Common myeloid progenitor, CD34-positive (primary cell): ENCODE results near the gene IMMP2L.

Source experiments
- CTCF ChIA-PET: fragments of 350-600 bp; sonication (Branson Sonifier 250); formaldehyde crosslinking; loops from one replicate; lab custom pipeline; 2021; ENCODE audit warnings: antibody characterized with exemption; lab: Charles Lee
- POLR2A ChIA-PET: fragments of 350-600 bp; sonication (Branson Sonifier 250); formaldehyde crosslinking; loops from one replicate; lab custom pipeline; 2021; ENCODE audit warnings: antibody characterized with exemption; lab: Charles Lee
- DNase-seq, 3 donors: peaks; one replicate each; pipeline versions ENCODE4 v3.0.0 to v3.0.0-alpha.2; 2013
- H3K27ac ChIP-seq, 2 experiments: 1 replicate in 1 of 2; 2 replicates in 1 of 2; pipeline ENCODE4 v1.7.0; 2013; ENCODE audit warnings: inconsistent platforms in 2 of 2, low read length in 2 of 2, mild to moderate bottlenecking in 2 of 2, low read depth in 1 of 2, moderate library complexity in 1 of 2; ENCODE audit not compliant: severe bottlenecking in 2 of 2, insufficient read depth in 1 of 2, poor library complexity in 1 of 2
- H3K27me3 ChIP-seq, 5 experiments: replicated peaks in 2 of 5; 1 replicate in 3 of 5; 2 replicates in 2 of 5; pipeline versions ENCODE4 v1.6.1 to v1.7.0; 2013; ENCODE audit warnings: low read length in 4 of 5, mild to moderate bottlenecking in 2 of 5, moderate library complexity in 2 of 5, inconsistent platforms in 1 of 5; ENCODE audit not compliant: insufficient read depth in 5 of 5, control insufficient read depth in 4 of 5
- H3K36me3 ChIP-seq, 4 experiments: 1 replicate in 2 of 4; 2 replicates in 2 of 4; pipeline versions ENCODE4 v1.6.1 to v1.7.0; 2013; ENCODE audit warnings: low read length in 3 of 4, control low read depth in 1 of 4, mild to moderate bottlenecking in 1 of 4; ENCODE audit not compliant: control insufficient read depth in 4 of 4, insufficient read depth in 4 of 4
- H3K4me1 ChIP-seq, 4 experiments: 1 replicate in 3 of 4; 2 replicates in 1 of 4; pipeline versions ENCODE4 v1.6.1 to v1.7.1; 2013; ENCODE audit warnings: low read length in 3 of 4, mild to moderate bottlenecking in 3 of 4, control low read depth in 1 of 4, inconsistent platforms in 1 of 4, moderate library complexity in 1 of 4; ENCODE audit not compliant: control insufficient read depth in 4 of 4, insufficient read depth in 4 of 4; ENCODE audit errors: control extremely low read depth in 1 of 4
- H3K4me3 ChIP-seq, 7 experiments: 1 replicate in 4 of 7; 2 replicates in 3 of 7; pipeline versions ENCODE4 v1.5.1 to v1.7.0; 2013; ENCODE audit warnings: mild to moderate bottlenecking in 7 of 7, low read length in 6 of 7, moderate library complexity in 6 of 7, inconsistent platforms in 2 of 7, low read depth in 2 of 7, control low read depth in 1 of 7; ENCODE audit not compliant: insufficient read depth in 4 of 7, control insufficient read depth in 1 of 7; ENCODE audit errors: extremely low read depth in 1 of 7
- H3K9me3 ChIP-seq, 5 experiments: 1 replicate in 4 of 5; 2 replicates in 1 of 5; pipeline versions ENCODE4 v1.6.1 to v1.7.1; 2013; ENCODE audit warnings: low read length in 4 of 5, mild to moderate bottlenecking in 2 of 5, inconsistent platforms in 1 of 5, low read depth in 1 of 5, moderate library complexity in 1 of 5; ENCODE audit not compliant: control insufficient read depth in 4 of 5, insufficient read depth in 2 of 5; ENCODE audit errors: control extremely low read depth in 1 of 5
- WGBS: methylation state at CpG from one replicate; pipeline ENCODE4 v1.1.5; 2013; ENCODE audit not compliant: insufficient coverage; 5-methylcytosine and 5-hydroxymethylcytosine counted together

IMMP2L gene

DNA sequence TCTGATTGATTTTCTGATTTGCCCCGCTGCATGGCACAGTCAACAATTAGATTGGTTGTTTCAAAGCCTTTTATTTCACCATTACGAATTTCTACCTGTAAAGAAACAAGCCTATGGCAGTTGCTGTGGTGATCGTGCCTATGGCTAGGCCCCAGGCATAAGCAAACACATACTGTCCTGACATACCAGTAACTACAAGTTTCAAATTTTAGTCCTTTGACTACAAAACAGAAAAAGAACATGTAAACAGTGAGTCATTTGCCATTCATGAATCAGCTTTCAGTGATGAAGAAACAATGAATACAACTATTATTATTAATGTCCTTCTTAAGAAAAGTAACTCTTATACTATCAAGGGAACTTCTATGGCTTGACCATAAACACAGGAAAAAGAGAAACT is 639.4 kb downstream of the IMMP2L start:
- WGBS, result 100% methylated on average over 2 of the region's 3 CpGs
- no peak for DNase-seq
- Histone ChIP-seq H3K9me3 (no peaks in the 10 kb centered on the region), H3K4me1 (peaks cover 0 to 4% (median 2%) of the 10 kb centered on the region in 4 experiments), H3K4me3 (no peak overlapping the region), H3K27me3 (no peaks in the 10 kb centered on the region), H3K36me3 (no peaks in the 10 kb centered on the region), H3K27ac (no peak overlapping the region)
- POLR2A ChIA-PET, result no interaction called here
- CTCF ChIA-PET, result interaction anchor here (0.6 kb wide), 1 partner anchor 58 kb away, joined by 5 read pairs; no protein-coding TSS in a partner anchor

DNA sequence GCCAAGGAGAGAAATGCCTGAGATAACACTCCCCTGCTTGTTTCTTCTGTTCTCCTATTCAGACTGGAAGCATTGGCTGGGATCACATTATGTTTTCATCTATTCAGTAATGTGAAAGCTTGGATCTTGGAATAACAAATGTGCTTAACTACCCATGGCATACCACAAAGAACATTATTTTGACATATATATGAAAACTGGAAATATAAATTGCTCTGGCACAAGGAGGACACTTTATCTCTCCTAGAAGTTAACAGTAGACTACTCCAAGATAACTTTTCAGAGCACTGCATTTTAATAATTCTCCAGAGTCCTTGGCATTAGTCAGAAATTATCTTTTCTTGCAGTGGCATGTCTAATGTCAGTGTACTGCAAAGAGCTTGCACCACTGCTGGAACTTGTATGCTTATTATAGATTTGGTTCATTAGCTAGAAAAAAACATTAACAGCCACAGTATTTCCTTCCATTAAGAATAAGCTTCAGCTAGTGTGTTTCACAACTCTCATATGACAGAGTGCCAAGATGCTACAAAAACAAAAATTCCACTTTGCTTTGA is 640.6 kb downstream of the IMMP2L start:
- Histone ChIP-seq H3K9me3 (no peaks in the 10 kb centered on the region), H3K4me1 (no peaks in the 10 kb centered on the region), H3K27me3 (no peaks in the 10 kb centered on the region), H3K36me3 (no peaks in the 10 kb centered on the region), H3K4me3 (no peak overlapping the region), H3K27ac (no peak overlapping the region)
- ChIA-PET CTCF (no interaction called here), POLR2A (no interaction called here)
- no peak for DNase-seq

DNA sequence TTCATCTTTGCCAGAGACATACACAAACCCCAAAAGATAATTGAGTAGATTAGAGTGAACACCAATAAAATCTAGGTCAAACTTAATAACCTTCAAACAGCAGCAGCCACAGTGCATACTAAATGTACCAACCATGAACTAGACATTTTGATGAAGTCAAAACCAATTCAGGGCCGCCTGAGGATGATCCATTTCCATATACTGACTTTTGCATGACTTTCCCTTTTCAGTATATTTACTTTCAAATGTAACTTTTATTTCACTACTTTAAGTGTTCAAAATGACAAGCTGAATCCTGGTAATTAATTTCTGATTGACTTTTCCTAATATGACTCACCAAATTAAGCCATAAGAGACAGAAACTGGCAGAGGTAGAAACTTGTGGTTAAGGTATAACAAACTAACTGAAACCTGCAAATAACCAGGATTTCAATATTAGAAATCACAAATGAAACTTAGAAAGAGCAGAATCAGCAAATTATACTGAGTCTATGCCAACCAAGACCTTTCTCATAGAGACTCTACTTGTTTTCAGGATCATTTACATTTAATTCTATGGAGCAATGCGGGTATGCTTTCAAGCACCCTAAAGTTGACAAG is 643.2 kb downstream of the IMMP2L start:
- no peak for DNase-seq
- WGBS, result 0% methylated on average over 1 of the region's 2 CpGs
- Histone ChIP-seq H3K36me3 (no peaks in the 10 kb centered on the region), H3K27me3 (no peaks in the 10 kb centered on the region), H3K9me3 (no peaks in the 10 kb centered on the region), H3K4me1 (no peaks in the 10 kb centered on the region), H3K27ac (no peak overlapping the region), H3K4me3 (no peak overlapping the region)
- ChIA-PET POLR2A (no interaction called here), CTCF (no interaction called here)

DNA sequence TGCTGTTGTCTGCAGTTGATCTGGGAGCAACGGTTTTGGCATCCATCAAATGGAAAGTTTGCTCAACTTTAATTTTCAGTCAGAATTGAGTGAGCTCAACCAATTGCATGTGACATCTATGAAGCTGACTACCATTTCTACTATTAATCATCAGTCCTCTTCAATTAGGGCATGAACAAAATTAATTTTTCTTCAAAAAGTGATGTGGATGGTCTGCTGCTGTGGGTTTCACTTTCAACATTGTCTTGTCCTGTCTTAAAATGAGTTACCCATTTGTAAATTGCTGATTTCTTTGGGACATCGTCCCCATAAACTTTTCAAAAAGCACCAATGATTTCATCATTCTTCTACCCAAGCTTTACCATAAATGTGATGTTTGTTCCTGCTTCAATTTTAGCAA is 648.0 kb downstream of the IMMP2L start:
- DNase-seq, result no peak
- Histone ChIP-seq H3K27ac (no peak overlapping the region), H3K27me3 (no peaks in the 10 kb centered on the region), H3K4me3 (no peak overlapping the region), H3K36me3 (no peaks in the 10 kb centered on the region), H3K9me3 (no peaks in the 10 kb centered on the region), H3K4me1 (peaks cover 0 to 4% (median 0%) of the 10 kb centered on the region in 4 experiments)
- 100% methylated on average over 2 of the region's 2 CpGs for WGBS
- CTCF ChIA-PET, result no interaction called here
- POLR2A ChIA-PET, result no interaction called here

DNA sequence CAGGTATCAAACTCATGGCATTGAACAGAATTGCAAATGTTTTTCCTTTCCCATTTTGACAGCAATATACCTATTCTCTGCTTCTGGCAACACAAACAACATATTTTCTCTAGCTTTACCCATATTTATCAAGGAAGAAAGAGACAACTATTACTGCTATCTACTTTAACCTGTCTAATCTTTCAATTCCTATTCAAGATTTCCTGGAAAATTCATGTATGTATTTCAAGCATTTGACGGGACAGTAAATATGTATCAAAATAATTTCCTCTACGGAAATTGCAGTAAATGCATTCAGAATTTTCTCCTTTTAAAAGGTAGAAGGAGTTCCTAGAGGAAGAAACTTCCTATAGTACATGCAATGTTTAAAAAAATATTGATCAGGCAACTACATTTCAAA is 650.7 kb downstream of the IMMP2L start:
- Histone ChIP-seq H3K36me3 (no peaks in the 10 kb centered on the region), H3K4me3 (no peak overlapping the region), H3K27ac (no peak overlapping the region), H3K27me3 (no peaks in the 10 kb centered on the region), H3K9me3 (peaks cover 0 to 4% (median 0%) of the 10 kb centered on the region in 5 experiments), H3K4me1 (peaks cover 0 to 11% (median 0%) of the 10 kb centered on the region in 4 experiments)
- no CpG with 5 or more reads among the region's 2 CpGs for WGBS
- DNase-seq, result no peak
- POLR2A ChIA-PET, result no interaction called here
- CTCF ChIA-PET, result no interaction called here

DNA sequence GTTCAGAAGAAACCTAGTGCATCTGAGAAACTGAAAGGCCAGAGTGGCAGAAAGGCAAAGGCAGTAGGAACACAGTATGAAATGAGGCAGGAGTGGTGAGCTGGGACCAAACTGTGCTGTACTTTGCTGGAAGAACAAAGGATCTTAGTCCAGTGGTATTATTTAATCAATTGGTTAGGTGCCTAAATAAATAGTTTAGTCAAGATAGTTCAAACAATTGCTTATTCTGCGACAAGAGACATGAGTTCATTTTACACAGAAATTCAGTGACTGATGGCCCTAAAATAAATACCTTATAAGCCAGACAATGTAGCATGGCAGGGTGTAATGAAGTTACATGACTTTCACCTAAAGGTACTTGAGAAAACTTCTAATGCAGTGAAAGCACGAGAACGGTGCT is 653.2 kb downstream of the IMMP2L start:
- CTCF ChIA-PET, result no interaction called here
- WGBS, result 22% methylated on average over 2 of the region's 3 CpGs
- Histone ChIP-seq H3K27me3 (no peaks in the 10 kb centered on the region), H3K4me1 (peaks cover 0 to 11% (median 0%) of the 10 kb centered on the region in 4 experiments), H3K36me3 (no peaks in the 10 kb centered on the region), H3K9me3 (peaks cover 0 to 4% (median 0%) of the 10 kb centered on the region in 5 experiments), H3K4me3 (no peak overlapping the region), H3K27ac (no peak overlapping the region)
- POLR2A ChIA-PET, result no interaction called here
- DNase-seq, result no peak

DNA sequence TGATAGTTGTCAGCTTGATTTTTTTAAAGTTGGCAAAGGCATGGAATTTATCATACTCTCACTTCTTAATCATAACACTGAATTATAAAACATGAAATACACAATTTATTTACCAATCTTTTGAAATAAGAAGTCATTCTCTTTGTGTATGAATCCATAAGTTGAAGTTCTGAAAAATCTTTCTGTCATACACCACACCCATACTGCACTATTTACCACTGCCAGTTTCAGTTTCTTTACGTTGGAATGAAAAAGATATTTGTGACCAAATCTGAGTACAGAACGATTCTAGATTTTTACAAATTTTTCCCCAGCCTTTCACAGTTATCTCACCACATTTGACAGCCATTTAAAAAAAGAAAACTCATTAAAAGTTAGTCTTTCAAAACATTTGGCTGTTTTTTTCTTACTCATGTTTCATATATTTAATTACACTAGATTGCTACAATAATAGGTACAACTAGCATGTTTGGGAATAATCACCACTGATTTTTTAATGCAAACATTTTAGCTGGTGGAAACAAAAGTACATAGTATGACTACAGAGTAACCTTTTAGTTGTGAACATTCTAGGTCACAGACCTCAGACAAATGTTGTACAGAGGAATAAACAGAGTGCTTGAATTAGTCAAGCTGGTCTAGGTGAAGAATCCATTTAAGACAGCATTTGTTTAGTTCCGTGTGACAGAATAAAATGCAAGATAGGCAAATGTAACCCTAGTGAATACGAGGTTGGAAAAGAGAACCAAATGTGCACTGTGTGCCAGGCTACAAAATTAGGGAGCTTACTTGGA is 656.3 kb downstream of the IMMP2L start:
- 100% methylated on average over 3 of the region's 4 CpGs for WGBS
- DNase-seq, result no peak
- Histone ChIP-seq H3K9me3 (peaks cover 0 to 4% (median 0%) of the 10 kb centered on the region in 5 experiments), H3K27ac (no peak overlapping the region), H3K27me3 (no peaks in the 10 kb centered on the region), H3K36me3 (no peaks in the 10 kb centered on the region), H3K4me1 (peaks cover 0 to 11% (median 0%) of the 10 kb centered on the region in 4 experiments), H3K4me3 (no peak overlapping the region)
- CTCF ChIA-PET, result no interaction called here
- POLR2A ChIA-PET, result no interaction called here
